Measurements from ENCODE around the gene MAST2.
"Not testable (repeated sequence)": the region's sequence is repeated elsewhere in the genome, so short reads cannot be mapped to it uniquely, and the experiment has no call there.

The MAST2 gene

DNA sequence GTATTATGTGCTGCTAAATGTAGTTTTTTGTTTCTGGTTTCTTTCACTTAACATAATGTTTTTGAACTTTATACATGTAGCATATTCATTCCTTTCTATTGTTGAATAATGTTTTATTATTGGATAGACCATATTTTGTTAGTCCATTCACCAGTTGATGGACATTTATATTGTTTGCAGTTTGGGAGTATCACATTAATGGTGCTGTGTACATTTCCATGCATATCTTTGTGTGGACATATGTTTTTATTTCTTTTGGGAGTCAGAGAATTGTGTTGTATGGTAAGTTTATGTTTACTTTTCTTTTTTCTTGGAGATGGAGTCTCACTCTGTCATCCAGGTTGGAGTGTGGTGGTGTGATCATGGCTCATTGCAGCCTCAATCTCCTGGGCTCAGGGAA is 134.6 kb downstream of the MAST2 start:
- DNase-seq (ENCODE audit: low read depth in 3 of 3), result no peak

DNA sequence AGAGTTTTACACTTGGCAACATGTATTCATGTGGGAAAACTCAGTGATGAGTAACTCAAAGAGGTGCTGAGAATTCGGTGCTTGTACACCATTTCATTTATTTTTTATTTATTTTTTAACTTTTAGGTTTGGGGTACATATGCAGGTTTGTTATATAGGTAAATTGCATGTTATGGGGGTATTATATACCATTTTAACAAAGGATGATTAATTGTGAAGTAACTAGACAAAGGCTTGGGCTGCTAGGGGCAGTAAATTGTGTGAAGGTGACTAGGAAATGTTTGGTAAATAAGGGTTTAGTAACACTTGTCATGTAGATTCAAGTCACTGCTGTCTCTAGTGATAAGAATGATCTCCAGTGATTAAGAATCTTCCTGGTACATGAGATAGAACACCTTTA is 139.0 kb downstream of the MAST2 start:
- no peak for DNase-seq (ENCODE audit: low read depth in 3 of 3)

DNA sequence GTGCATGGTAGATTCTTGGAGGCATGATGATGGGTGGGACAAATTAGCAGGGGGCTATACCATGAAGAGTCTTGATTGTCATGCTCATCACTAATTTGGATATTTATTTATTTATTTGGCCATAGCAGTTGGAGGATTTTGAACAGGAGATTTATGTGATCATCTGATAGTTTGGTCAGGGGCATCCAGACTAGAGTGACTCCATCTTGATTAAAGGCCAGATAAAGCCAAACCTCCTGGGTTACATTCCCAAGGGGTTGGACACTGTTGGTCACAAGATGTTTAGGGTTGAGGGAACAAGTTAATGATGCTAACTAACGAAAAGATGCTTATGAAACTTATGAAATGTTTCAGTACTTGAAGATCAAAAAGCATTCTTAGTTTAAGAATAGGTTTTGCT is 139.8 kb downstream of the MAST2 start:
- no peak for DNase-seq (ENCODE audit: low read depth in 3 of 3)

DNA sequence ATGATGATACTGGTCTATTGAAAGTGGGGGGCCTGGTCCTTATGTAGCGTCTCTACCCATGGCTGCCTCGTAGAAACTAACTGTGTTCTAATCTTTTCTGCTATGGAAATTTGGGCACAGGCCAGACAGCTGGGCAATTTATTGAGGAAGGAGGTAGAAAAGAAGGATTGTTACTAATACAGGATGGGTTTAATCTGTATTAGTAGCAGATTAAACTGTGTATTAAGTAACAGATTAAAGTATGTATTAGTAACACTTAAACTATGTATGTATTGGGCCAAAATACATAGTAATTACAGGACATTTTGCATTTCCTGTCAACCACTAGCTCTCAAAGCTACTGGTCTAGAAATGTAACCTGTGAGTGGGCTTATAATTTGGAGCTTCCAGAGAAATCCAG is 142.0 kb downstream of the MAST2 start:
- DNase-seq (ENCODE audit: low read depth in 3 of 3), result no peak

- not testable (repeated sequence) for DNase-seq (ENCODE audit: low read depth in 3 of 3)
Observed at GRCh38 chr1:45949462-45949861, 146.1 kb downstream of the MAST2 start.

- no peak for DNase-seq (ENCODE audit: low read depth in 3 of 3)
Observed at GRCh38 chr1:45952072-45952471, 148.7 kb downstream of the MAST2 start.

- DNase-seq (ENCODE audit: low read depth in 3 of 3), result no peak
Observed at GRCh38 chr1:45953934-45954847, 150.8 kb downstream of the MAST2 start.

DNA sequence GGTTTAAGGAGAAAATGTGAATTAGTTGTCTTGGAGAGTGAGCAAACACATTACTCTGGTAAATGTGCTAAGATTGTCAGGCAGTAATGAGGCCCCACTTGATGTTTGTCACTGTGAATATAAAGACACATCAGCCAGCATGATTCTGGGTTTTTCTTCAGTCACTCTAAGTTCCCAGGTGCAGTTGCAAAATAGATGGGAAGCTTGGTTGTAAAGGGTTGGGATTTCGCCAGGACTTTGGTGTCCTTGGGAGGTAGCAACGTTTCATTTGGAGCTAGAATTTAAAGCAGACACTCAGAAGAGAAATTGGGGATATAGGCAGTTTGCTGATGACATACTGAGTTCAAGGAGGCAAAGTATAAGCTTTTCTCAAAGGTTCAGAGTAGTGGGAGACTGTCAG is 154.3 kb downstream of the MAST2 start:
- DNase-seq (ENCODE audit: low read depth in 3 of 3), result no peak

- DNase-seq (ENCODE audit: low read depth in 3 of 3), result no peak
Observed at GRCh38 chr1:45958317-45958716, 154.9 kb downstream of the MAST2 start.

DNA sequence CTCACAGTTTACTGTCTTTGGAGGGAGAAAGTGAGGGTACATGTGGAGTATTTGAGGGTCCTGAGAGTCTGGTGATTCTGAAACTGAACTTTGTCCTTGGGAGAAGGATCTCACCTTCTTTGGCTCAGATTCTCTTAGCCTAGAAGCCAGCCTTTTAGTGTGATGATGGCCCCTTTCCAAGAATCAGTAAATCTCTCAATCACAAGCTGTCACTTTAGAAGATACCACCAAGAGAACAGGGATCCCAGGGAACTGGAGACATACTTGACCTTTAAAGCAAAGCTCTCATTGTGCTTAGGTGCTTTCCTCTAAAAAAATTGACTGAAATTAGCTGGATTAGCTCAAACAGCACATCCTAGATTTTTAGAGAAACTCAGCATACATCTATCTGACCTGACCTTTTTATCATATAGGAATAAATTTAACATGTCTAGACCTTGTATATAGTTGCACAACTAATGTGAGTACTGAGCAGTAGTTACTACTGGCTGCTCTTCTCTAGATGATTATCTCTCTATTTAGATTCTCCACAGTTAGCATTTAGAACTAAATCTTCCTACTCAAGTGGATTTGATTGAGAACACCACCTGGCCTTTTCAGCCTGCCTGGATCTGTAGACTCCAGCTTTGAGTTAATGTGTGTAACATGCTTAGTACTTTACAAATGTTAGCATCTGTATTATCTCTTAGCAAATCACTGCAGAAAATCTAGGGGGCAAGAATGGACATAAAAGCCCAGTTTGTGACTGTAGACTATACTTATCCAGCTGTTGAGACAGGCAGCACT is 157.7 kb downstream of the MAST2 start:
- no peak for DNase-seq (ENCODE audit: low read depth in 3 of 3)

- DNase-seq (ENCODE audit: low read depth in 3 of 3), result not testable (repeated sequence)
Observed at GRCh38 chr1:45961936-45962335, 158.5 kb downstream of the MAST2 start.

DNA sequence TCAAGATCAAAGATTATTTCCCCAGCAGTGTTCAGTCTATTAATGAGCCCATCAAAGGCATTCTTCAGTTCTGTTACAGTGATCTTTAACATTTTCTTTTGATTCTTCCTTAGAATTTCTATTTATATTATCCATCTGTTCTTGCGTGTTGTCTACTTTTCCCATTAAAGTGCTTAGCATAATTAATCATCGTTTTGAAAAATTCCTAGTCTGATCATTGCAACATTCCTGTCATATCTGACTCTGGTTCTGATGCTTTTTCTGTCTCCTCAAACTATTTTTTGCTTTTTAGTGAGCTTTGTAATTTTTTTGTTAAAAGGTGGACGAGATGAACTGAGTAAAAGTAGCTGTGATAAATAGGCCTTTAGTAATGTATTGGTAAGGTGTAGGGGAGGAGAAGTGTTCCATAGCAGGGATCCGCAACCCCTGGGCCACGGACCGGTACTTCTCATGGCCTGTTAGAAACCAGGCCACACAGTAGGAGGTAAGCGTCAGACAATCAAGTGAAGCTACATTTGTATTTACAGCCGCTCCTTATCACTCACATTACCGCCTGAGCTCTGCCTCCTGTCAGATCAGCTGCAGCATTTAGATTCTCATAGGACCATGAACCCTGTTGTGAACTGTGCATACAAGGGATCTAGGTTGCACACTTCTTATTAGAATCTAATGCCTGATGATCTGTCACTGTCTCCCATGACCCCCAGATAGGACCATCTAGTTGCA is 165.7 kb downstream of the MAST2 start:
- DNase-seq (ENCODE audit: low read depth in 3 of 3), result no peak

DNA sequence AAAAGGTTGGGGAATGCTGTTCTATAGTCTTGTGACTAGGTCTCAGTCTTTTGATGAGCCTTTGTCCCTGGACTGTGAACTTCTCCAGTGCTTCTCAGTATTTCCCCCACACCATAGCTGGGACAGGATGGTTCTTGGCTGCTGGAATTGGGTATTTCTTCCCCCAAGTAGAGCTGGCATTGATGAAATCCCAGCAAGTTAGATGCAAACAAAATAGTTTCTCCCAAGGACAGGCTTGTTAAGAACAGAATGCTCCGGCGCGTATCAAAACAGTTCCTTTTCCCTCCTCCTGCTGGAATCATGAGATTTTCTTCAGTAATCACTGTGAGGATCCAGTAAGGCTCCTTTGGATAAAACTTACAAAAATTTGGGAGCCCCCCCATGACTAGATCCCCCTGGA is 166.5 kb downstream of the MAST2 start:
- no peak for DNase-seq (ENCODE audit: low read depth in 3 of 3)

- DNase-seq (ENCODE audit: low read depth in 3 of 3), result no peak
Observed at GRCh38 chr1:45971335-45971734, 167.9 kb downstream of the MAST2 start.

DNA sequence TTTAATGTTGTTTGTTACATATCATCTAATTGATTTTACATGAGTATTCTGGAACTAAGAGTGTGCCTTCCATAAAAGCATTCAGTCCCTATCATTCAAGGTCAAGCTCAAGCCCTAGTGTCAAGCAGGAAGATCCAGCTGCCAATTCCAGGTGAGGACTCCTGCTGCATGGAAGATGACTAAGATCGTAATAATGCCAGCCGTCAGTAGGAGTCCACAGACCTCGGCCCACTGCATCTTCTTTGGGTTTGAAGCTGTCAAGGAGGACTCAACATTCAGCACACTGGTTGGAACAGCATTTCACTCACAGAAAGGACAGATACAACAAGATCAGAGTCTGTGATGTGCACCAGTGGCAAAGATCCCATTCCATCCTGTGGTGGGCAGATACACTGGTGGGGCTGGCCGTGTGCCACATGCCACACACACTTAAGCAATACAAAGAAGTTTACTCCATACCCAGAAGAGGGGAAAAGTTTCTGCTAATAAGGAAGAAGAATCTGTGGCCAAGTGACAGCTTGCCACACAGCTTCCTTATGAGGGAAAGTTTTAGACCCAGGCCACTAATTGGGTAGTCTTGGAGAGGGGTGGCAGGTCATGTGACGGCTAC is 168.6 kb downstream of the MAST2 start:
- DNase-seq (ENCODE audit: low read depth in 3 of 3), result no peak

DNA sequence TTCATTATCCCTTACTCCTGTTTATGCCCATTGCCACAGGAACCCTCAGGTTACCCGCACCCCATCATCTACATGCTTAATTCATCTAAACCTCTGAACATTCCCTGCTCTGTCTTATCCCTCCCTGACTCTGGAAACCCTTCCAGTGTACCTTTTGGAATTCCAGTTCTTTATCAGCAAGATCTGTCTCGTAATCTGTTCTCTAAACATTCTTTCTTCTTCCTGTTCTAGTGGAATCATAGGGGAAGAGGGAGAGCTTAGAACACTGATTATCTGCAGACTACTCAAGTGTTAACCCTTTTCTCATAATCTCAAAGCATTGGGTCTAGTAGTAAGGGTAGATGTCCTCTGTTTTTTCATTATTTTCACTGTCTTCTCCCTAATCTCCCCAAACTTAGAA is 169.2 kb downstream of the MAST2 start:
- no peak for DNase-seq (ENCODE audit: low read depth in 3 of 3)

- no peak for DNase-seq (ENCODE audit: low read depth in 3 of 3)
Observed at GRCh38 chr1:45973121-45973520, 169.7 kb downstream of the MAST2 start.

DNA sequence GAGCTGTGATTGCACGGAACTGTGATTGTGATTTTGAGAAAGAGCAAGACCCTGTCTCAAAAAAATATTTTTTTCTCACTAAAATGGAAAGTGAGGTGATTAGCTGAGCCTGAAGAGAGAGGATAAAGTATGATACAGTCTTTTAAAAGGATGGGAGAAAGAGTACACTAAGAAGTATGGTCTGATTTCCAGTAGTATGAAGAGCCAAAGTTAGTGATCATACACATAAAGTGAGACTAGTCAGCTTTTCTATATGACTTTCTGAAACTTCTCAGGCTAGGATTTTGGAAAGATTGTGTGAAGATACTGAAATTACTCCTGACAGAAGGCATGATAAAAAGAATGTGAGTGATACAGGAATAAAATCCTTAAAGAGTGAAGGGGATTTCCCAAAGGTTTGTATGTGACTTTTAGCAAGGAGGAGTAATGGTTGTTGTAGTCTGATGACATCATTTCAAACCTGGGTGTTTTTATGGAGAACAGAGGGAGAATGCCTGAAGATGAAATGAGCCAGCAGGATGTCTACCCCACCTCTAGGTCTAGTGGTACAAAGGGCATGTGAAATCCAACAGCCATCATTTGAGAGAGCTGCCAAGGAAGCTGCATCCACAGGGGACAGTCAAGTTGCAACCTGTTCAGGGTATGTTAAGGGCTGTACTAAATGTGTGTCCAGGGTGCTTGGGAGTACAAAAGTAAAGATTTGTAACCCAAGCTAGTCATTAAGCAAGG is 171.3 kb downstream of the MAST2 start:
- no peak for DNase-seq (ENCODE audit: low read depth in 3 of 3)

GRCh38 chr1:45976623-45977022 is 173.2 kb downstream of the MAST2 start:
- no peak for DNase-seq (ENCODE audit: low read depth in 3 of 3)

DNA sequence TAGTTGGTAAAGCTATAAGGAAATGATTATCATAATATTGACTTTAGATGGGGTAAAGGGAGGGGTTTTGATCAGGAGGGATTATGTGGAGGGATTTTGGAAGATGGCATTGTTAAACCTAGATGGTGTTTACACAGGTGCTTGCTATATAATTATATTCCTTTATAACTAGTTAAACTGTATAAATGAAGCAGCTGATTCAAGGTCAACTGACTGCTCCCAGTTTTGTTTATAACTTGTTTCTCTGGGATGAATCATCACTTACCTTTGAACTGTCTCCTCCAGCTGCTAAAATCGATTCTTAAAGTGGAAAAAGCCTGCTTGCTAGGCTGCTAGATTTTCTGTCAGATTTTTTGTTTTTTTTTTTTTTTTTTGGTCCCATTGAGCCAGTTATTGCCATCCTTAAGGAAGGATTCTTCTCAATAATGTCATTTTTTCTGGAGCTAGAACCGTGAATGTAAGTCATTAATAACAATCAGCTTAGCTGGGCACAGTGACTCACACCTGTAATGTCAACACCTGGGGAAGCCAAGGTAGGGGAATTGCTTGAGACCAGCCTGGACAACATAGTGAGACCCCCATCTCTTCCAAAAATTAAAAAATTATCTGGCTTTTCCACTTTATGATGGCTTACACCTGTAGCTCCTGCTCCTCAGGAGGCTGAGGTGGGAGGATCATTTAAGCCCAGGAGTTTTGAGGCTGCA is 175.8 kb downstream of the MAST2 start:
- no peak for DNase-seq (ENCODE audit: low read depth in 3 of 3)

DNA sequence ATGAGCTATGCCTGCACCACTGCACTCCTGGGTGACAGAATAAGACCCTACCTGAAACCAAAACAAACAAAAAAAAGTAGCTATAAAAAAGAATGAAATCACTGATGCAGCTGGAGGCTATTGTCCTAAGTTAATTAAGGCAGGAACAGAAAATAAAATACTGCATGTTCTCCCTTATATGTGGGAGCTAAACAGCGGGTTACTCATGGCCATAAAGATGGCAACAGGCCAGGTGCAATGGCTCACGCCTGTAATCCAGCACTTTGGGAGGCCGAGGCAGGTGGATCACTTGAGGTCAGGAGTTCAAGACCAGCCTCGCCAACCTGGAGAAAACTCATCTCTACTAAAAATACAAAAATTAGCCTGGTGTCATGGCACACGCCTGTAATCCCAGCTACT is 176.4 kb downstream of the MAST2 start:
- no peak for DNase-seq (ENCODE audit: low read depth in 3 of 3)
